SU-DHL-6 (cell line): Measurements from ENCODE around the gene LPXN.

Experiments
- CTCF ChIP-seq: fragments of 200-600 bp; sonication (generic); IDR thresholded peaks from one replicate; pipeline ENCODE4 v1.5.1; 2017; ENCODE audit warnings: antibody characterized with exemption, mild to moderate bottlenecking, low read length, moderate library complexity; ENCODE audit not compliant: insufficient read depth, poor library complexity, severe bottlenecking
- EZH2phosphoT487 ChIP-seq: fragments of 200-600 bp; sonication (generic), shearing (Covaris generic); conservative IDR thresholded peaks from 2 replicates; pipeline ENCODE4 v1.6.1; 2018; ENCODE audit warnings: mild to moderate bottlenecking, antibody characterized with exemption, low read length, moderate library complexity, mixed read lengths

GRCh38 chr11:58504232-58504631 is 71.4 kb downstream of the LPXN start:
- no peak for TF ChIP-seq CTCF
- TF ChIP-seq EZH2phosphoT487, result no peak
